ENCODE data around the gene PPIL1. TPM values are rescaled to one million over a fixed set of nuclear protein-coding genes. Genes with fewer than 3 reads are reported as not detected.

Gene PPIL1
- polyA plus RNA-seq, 3 donors: 2.0 to 7.6 (median 5.9) TPM

GRCh38 chr6:36817176-36817817 is 57.3 kb downstream of the PPIL1 start:
- no peaks in the 10 kb centered on the region for H3K27me3 ChIP-seq (ENCODE audit: control insufficient read depth in 2 of 2, insufficient read depth in 2 of 2, low read length in 2 of 2)
- H3K9ac ChIP-seq (ENCODE audit: insufficient read depth, low read length, poor library complexity, severe bottlenecking): no peak overlapping the region
- no peak overlapping the region for H3K27ac ChIP-seq (ENCODE audit: low read depth in 1 of 2, low read length in 2 of 2)
- H3K27me3 Mint-ChIP-seq (ENCODE audit: low read depth in 3 of 3): peaks cover 3 to 7% (median 4%) of the 10 kb centered on the region in 3 donors
- no peaks in the 10 kb centered on the region for H3K4me1 ChIP-seq (ENCODE audit: control insufficient read depth in 1 of 2, insufficient read depth in 2 of 2, low read length in 2 of 2)
- H3K79me2 ChIP-seq (ENCODE audit: insufficient read depth, low read length): no peaks in the 10 kb centered on the region
- no peak overlapping the region for H3K4me2 ChIP-seq (replicated peaks; ENCODE audit: extremely low read depth, low read length, poor library complexity, severe bottlenecking)
- intact Hi-C loops (cut with micrococcal nuclease): no loop called here
- WGBS (ENCODE audit: insufficient coverage): 93% methylated on average over 6 of the region's 9 CpGs
- TF ChIP-seq, protein P1, sequence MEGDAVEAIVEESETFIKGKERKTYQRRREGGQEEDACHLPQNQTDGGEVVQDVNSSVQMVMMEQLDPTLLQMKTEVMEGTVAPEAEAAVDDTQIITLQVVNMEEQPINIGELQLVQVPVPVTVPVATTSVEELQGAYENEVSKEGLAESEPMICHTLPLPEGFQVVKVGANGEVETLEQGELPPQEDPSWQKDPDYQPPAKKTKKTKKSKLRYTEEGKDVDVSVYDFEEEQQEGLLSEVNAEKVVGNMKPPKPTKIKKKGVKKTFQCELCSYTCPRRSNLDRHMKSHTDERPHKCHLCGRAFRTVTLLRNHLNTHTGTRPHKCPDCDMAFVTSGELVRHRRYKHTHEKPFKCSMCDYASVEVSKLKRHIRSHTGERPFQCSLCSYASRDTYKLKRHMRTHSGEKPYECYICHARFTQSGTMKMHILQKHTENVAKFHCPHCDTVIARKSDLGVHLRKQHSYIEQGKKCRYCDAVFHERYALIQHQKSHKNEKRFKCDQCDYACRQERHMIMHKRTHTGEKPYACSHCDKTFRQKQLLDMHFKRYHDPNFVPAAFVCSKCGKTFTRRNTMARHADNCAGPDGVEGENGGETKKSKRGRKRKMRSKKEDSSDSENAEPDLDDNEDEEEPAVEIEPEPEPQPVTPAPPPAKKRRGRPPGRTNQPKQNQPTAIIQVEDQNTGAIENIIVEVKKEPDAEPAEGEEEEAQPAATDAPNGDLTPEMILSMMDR (IDR thresholded peaks at IDR 0.05): no peak
- H3K4me3 ChIP-seq (replicated peaks in 1 of 3; ENCODE audit: low read depth in 2 of 3, low read length in 3 of 3): no peak overlapping the region
- no peak overlapping the region for H2AFZ ChIP-seq (ENCODE audit: insufficient read depth, low read depth, low read length, poor library complexity, severe bottlenecking)
- no peaks in the 10 kb centered on the region for H3K9me3 Mint-ChIP-seq
- peaks cover 2% of the 10 kb centered on the region for H3K4me1 Mint-ChIP-seq
- H4K20me1 ChIP-seq (ENCODE audit: insufficient read depth, low read length): no peaks in the 10 kb centered on the region
- no peaks in the 10 kb centered on the region for H3K36me3 Mint-ChIP-seq
- no peaks in the 10 kb centered on the region for H3K36me3 ChIP-seq (replicated peaks in 1 of 2; ENCODE audit: control insufficient read depth in 1 of 2, insufficient read depth in 2 of 2, low read length in 2 of 2)
- no peaks in the 10 kb centered on the region for H3K9me3 ChIP-seq (replicated peaks in 1 of 2; ENCODE audit: control insufficient read depth in 1 of 2, insufficient read depth in 1 of 2, low read length in 2 of 2)
- H3K27ac Mint-ChIP-seq: no peak overlapping the region
- DNase-seq: no peak
- H3K4me3 Mint-ChIP-seq: no peak overlapping the region

GRCh38 chr6:36815962-36816735 is 58.5 kb downstream of the PPIL1 start:
- no peaks in the 10 kb centered on the region for H3K79me2 ChIP-seq (ENCODE audit: insufficient read depth, low read length)
- 86% methylated on average over 5 of the region's 7 CpGs for WGBS (ENCODE audit: insufficient coverage)
- H3K36me3 ChIP-seq (replicated peaks in 1 of 2; ENCODE audit: control insufficient read depth in 1 of 2, insufficient read depth in 2 of 2, low read length in 2 of 2): no peaks in the 10 kb centered on the region
- no peak for DNase-seq
- no peaks in the 10 kb centered on the region for H3K4me1 ChIP-seq (ENCODE audit: control insufficient read depth in 1 of 2, insufficient read depth in 2 of 2, low read length in 2 of 2)
- no peak overlapping the region for H3K4me3 ChIP-seq (replicated peaks in 1 of 3; ENCODE audit: low read depth in 2 of 3, low read length in 3 of 3)
- H3K9me3 ChIP-seq (replicated peaks in 1 of 2; ENCODE audit: control insufficient read depth in 1 of 2, insufficient read depth in 1 of 2, low read length in 2 of 2): no peaks in the 10 kb centered on the region
- TF ChIP-seq, protein P1 (IDR thresholded peaks at IDR 0.05): no peak
- H2AFZ ChIP-seq (ENCODE audit: insufficient read depth, low read depth, low read length, poor library complexity, severe bottlenecking): no peak overlapping the region
- Mint-ChIP-seq H3K27ac (no peak overlapping the region), H3K4me3 (no peak overlapping the region), H3K9me3 (no peaks in the 10 kb centered on the region), H3K36me3 (no peaks in the 10 kb centered on the region), H3K27me3 (ENCODE audit: low read depth in 3 of 3) (peaks cover 2 to 7% (median 6%) of the 10 kb centered on the region in 3 donors), H3K4me1 (peaks cover 2% of the 10 kb centered on the region)
- no peak overlapping the region for H3K27ac ChIP-seq (ENCODE audit: low read depth in 1 of 2, low read length in 2 of 2)
- no peaks in the 10 kb centered on the region for H4K20me1 ChIP-seq (ENCODE audit: insufficient read depth, low read length)
- H3K27me3 ChIP-seq (ENCODE audit: control insufficient read depth in 2 of 2, insufficient read depth in 2 of 2, low read length in 2 of 2): no peaks in the 10 kb centered on the region
- H3K4me2 ChIP-seq (replicated peaks; ENCODE audit: extremely low read depth, low read length, poor library complexity, severe bottlenecking): no peak overlapping the region
- no peak overlapping the region for H3K9ac ChIP-seq (ENCODE audit: insufficient read depth, low read length, poor library complexity, severe bottlenecking)
- intact Hi-C loops (cut with micrococcal nuclease): no loop called here
